ENCODE results near the gene MMS19. TPM values are rescaled to one million over a fixed set of nuclear protein-coding genes. Genes with fewer than 3 reads are reported as not detected.

The MMS19 gene
- total RNA-seq, 4 donors from 2014 or later = 44.6 to 87.7 (median 73.7) TPM

DNA sequence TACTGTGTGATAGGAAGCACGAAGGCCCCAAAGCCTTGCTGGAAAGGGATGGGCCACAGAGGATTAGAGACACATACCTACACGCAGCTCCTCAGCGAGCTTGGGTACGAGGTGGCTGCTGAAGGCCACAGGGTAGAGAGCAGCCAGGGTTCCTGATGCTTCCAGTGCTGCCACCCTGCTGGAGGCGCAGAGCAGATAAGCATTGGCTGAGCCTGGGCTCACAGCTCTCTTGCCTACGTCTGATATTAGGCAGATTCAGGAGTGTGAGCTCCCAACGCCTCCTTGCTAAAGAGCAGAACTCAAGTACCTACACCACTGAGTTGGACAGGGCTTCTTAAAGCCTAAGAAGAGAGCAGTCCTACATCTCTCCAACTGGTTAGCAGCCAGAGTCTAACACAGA, 32.2 kb downstream of the MMS19 start:
- H3K4me1 ChIP-seq = no peaks in the 10 kb centered on the region
- intact Hi-C loops (cut with DNase I; ENCODE audit: low total_unique reads) = no loop called here
- no peak for DNase-seq
- no peak overlapping the region for H3K4me3 ChIP-seq
- no peaks in the 10 kb centered on the region for H3K36me3 ChIP-seq
- TF ChIP-seq POLR2A (IDR thresholded peaks at IDR 0.05) = no peak
- TF ChIP-seq, protein P1, sequence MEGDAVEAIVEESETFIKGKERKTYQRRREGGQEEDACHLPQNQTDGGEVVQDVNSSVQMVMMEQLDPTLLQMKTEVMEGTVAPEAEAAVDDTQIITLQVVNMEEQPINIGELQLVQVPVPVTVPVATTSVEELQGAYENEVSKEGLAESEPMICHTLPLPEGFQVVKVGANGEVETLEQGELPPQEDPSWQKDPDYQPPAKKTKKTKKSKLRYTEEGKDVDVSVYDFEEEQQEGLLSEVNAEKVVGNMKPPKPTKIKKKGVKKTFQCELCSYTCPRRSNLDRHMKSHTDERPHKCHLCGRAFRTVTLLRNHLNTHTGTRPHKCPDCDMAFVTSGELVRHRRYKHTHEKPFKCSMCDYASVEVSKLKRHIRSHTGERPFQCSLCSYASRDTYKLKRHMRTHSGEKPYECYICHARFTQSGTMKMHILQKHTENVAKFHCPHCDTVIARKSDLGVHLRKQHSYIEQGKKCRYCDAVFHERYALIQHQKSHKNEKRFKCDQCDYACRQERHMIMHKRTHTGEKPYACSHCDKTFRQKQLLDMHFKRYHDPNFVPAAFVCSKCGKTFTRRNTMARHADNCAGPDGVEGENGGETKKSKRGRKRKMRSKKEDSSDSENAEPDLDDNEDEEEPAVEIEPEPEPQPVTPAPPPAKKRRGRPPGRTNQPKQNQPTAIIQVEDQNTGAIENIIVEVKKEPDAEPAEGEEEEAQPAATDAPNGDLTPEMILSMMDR (IDR thresholded peaks at IDR 0.05) = no peak
- H3K27me3 ChIP-seq = no peaks in the 10 kb centered on the region
- no peak overlapping the region for H3K27ac ChIP-seq
- H3K9me3 ChIP-seq = no peaks in the 10 kb centered on the region

DNA sequence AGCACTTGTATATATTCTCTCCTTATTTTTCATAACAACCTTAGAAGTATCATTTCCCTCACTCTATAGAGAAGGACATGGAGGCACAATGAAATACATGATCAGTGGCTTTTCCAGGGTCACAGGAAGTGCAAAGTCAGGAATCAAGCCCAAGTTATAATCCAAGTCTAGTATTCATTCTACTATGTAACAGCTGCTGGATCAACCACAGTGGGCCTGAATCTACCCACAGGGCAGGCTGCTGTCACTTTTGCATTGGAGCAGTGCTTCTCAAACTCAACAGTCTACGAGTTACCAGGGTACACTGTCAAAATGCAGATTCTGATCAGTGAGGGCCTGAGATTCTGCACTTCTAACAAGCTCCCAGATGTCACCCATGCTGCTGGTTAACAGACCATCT, 34.0 kb downstream of the MMS19 start:
- no peaks in the 10 kb centered on the region for H3K36me3 ChIP-seq
- intact Hi-C loops (cut with DNase I; ENCODE audit: low total_unique reads) = no loop called here

DNA sequence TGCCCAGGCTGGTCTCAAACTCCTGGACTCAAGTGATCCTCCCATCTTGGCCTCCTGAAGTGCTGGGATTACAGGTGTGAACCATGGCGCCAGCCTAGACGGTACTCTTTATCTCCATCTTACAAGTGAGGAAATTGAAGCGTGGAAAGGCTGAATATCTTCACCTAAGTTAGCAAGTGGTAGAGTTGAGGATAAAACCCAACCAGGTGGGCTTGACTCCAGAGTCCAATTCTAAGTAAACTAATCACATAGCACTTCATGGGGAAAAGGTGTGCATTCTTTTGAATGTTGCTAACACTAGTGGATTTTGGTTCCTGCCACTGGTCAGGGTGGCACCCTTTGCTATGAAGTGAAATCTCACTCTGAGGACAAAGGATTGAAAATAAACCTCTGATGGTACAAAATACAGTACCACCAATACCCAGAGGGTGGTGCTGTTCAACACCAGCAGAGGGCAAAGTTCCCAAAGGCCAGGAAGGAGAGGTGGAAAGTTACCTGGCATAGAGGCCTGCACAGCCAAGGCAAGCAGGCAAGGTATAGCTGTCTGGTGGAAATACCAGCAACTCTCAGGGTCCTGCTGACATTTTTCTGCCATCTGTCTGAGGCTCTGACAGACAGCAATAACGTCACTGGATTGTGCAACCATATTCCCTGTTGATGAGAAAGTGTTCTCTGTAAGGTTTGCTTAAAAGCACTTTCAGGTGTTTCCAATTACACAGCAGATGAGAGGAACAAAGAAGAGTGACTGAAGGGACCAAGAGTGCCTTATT, 34.7 kb downstream of the MMS19 start:
- peak in 1 of 2 donors; percentile 36 for DNase-seq
- H3K27ac ChIP-seq = peak overlapping the region; percentile 31 to 32

More for the DNA sequence above, 34.0 kb downstream of the MMS19 start:
- Histone ChIP-seq H3K4me3 (no peak overlapping the region), H3K27me3 (no peaks in the 10 kb centered on the region), H3K27ac (peak overlapping the region; percentile 4 to 31), H3K4me1 (no peaks in the 10 kb centered on the region), H3K9me3 (no peaks in the 10 kb centered on the region)
- TF ChIP-seq, protein P1 (IDR thresholded peaks at IDR 0.05) = no peak
- no peak for TF ChIP-seq POLR2A (IDR thresholded peaks at IDR 0.05)
- no peak for DNase-seq

DNA sequence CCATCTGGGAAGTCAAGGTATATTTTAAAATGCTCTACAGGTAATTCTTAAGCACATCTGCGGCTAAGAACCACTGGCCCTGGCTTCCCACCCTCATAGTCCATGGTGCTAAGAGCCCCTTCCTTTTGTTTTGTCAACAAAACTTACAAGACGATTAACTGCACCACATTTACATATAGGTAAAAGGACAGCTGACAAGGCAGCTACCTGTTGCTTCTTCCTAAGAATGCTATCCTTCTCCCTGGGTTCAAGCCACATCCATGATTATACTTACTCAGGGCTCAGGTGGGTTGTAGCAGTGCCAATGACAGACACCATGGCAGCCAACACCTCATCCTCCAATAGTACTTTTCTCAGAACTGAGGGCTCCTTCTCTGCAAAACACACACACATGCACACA, 35.9 kb downstream of the MMS19 start:
- no peak overlapping the region for H3K27ac ChIP-seq
- no peaks in the 10 kb centered on the region for H3K27me3 ChIP-seq
- TF ChIP-seq, protein P1 (IDR thresholded peaks at IDR 0.05) = no peak
- no peak for TF ChIP-seq POLR2A (IDR thresholded peaks at IDR 0.05)
- H3K36me3 ChIP-seq = no peaks in the 10 kb centered on the region
- H3K4me3 ChIP-seq = no peak overlapping the region
- DNase-seq = no peak
- H3K9me3 ChIP-seq = no peaks in the 10 kb centered on the region
- intact Hi-C loops (cut with DNase I; ENCODE audit: low total_unique reads) = no loop called here
- no peaks in the 10 kb centered on the region for H3K4me1 ChIP-seq

More for the DNA sequence above, 34.7 kb downstream of the MMS19 start:
- no peaks in the 10 kb centered on the region for H3K36me3 ChIP-seq
- H3K9me3 ChIP-seq = no peaks in the 10 kb centered on the region
- H3K4me1 ChIP-seq = no peaks in the 10 kb centered on the region
- intact Hi-C loops (cut with DNase I; ENCODE audit: low total_unique reads) = no loop called here
- no peak overlapping the region for H3K4me3 ChIP-seq
- TF ChIP-seq POLR2A (IDR thresholded peaks at IDR 0.05) = no peak
- TF ChIP-seq, protein P1 (IDR thresholded peaks at IDR 0.05) = peak; percentile 70 to 84 (median 80)
- H3K27me3 ChIP-seq = no peaks in the 10 kb centered on the region

DNA sequence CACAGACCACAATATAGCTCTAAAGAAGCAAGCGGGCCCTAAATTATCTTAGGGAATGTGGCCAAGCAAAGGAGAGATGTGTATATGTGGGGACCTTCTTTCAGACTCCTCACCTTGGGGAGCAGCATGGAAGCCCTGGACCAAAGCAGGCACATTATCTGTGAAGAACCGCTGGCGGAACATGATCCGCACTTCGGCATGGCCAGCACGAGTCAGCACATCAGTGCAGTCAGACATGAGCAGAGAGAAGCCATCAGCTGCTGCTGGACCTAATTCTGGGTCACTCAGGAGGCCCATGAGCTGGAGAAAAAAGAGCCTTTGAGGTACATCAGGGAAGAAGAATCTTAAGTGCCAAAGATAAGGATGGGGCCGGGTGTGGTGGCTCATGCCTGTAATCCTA, 38.3 kb downstream of the MMS19 start:
- no peak overlapping the region for H3K4me3 ChIP-seq
- no peak overlapping the region for H3K27ac ChIP-seq
- no peaks in the 10 kb centered on the region for H3K4me1 ChIP-seq
- intact Hi-C loops (cut with DNase I; ENCODE audit: low total_unique reads) = no loop called here
- TF ChIP-seq, protein P1 (IDR thresholded peaks at IDR 0.05) = no peak
- TF ChIP-seq POLR2A (IDR thresholded peaks at IDR 0.05) = no peak
- no peak for DNase-seq
- H3K9me3 ChIP-seq = no peaks in the 10 kb centered on the region
- H3K36me3 ChIP-seq = no peaks in the 10 kb centered on the region
- no peaks in the 10 kb centered on the region for H3K27me3 ChIP-seq
